ENCODE data around the gene TPCN2. TPM values are rescaled to one million over a fixed set of nuclear protein-coding genes. Genes with fewer than 3 reads are reported as not detected.

The TPCN2 gene
- total and polyA plus RNA-seq, 2 of the 8 experiments (the other 6 are each of a cell fraction or from before 2014, with no cell fraction given): 9.7 to 18.6 TPM

DNA sequence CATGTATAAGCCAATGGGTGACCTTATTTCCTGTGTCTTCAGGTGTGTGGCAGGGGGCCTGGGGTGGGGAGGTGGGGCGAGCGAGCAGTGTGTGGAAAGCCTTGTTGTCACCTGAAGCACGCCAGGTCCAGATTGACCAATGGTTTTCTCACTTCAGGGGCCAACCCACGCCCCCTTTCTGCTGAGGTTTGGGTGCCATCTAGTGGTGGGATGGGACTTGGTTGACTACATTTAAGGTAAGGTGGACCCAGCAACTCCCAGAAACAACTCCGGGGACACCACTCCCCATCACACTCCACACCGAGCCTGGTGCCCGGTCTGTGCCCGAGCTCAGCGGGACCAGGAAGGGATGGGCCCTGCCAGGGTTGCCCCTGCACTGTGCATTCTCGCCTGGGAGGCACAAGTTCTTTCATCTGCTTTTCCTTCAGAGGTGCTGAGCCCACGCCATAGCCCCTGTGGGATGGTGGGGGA is 40.0 kb downstream of the TPCN2 start (continued):
- TF ChIP-seq, protein P1, sequence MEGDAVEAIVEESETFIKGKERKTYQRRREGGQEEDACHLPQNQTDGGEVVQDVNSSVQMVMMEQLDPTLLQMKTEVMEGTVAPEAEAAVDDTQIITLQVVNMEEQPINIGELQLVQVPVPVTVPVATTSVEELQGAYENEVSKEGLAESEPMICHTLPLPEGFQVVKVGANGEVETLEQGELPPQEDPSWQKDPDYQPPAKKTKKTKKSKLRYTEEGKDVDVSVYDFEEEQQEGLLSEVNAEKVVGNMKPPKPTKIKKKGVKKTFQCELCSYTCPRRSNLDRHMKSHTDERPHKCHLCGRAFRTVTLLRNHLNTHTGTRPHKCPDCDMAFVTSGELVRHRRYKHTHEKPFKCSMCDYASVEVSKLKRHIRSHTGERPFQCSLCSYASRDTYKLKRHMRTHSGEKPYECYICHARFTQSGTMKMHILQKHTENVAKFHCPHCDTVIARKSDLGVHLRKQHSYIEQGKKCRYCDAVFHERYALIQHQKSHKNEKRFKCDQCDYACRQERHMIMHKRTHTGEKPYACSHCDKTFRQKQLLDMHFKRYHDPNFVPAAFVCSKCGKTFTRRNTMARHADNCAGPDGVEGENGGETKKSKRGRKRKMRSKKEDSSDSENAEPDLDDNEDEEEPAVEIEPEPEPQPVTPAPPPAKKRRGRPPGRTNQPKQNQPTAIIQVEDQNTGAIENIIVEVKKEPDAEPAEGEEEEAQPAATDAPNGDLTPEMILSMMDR (IDR thresholded peaks at IDR 0.05; ENCODE audit: control extremely low read depth in 1 of 3, insufficient read depth in 1 of 3, low read depth in 1 of 3, low read length in 3 of 3): peak in 2 of 3 experiments; percentile 87 to 93; a peak in 3 of 4 replicates
- TF ChIP-seq SIN3A (conservative IDR thresholded peaks at IDR 0.05 in 1 of 2, IDR thresholded peaks at IDR 0.05 in 1 of 2; ENCODE audit: low read depth in 1 of 2, low read length in 2 of 2) (0 out of 4 replicates have a peak, but pooled peaks of 1 of the 2 experiments have one; percentile 25), POLR2AphosphoS5 (IDR thresholded peaks at IDR 0.05; ENCODE audit: low read depth, low read length) (peak; percentile 45; the same call in 1 of the 2 replicates), SP1 (IDR thresholded peaks at IDR 0.05; ENCODE audit: low read depth, low read length) (peak; percentile 62; the same call in 1 of the 2 replicates), ZNF274 (IDR thresholded peaks at IDR 0.05; ENCODE audit: borderline replicate concordance, extremely low read depth, low read length) (no peak), TBP (IDR thresholded peaks at IDR 0.05; ENCODE audit: low read depth, low read length) (no peak), NRF1 (IDR thresholded peaks at IDR 0.05; ENCODE audit: low read depth, low read length) (no peak), BCL11A (IDR thresholded peaks at IDR 0.05; ENCODE audit: low read depth in 2 of 2, low read length in 2 of 2) (no peak), BRCA1 (IDR thresholded peaks at IDR 0.05; ENCODE audit: low read depth, low read length) (no peak), RAD21 (IDR thresholded peaks at IDR 0.05 in 1 of 2, conservative IDR thresholded peaks at IDR 0.05 in 1 of 2; ENCODE audit: low read depth in 2 of 2, low read length in 2 of 2) (peak; percentile 87 to 94), ASH2L (IDR thresholded peaks at IDR 0.05; ENCODE audit: low read length) (no peak), GABPA (IDR thresholded peaks at IDR 0.05; ENCODE audit: borderline replicate concordance, insufficient read depth, low read length) (no peak), GTF2F1 (IDR thresholded peaks at IDR 0.05; ENCODE audit: borderline replicate concordance, low read depth, low read length) (no peak), POU5F1 (IDR thresholded peaks at IDR 0.05; ENCODE audit: low read depth, low read length) (no peak), TAF7 (optimal IDR thresholded peaks at IDR 0.05; ENCODE audit: borderline replicate concordance, low read depth, low read length) (no peak), FOSL1 (IDR thresholded peaks at IDR 0.05; ENCODE audit: insufficient read depth, low read depth, low read length) (no peak), KDM4A (IDR thresholded peaks at IDR 0.05; ENCODE audit: low read depth, low read length, severe bottlenecking) (no peak), PHF8 (conservative IDR thresholded peaks at IDR 0.05; ENCODE audit: low read depth, low read length) (no peak), SAP30 (IDR thresholded peaks at IDR 0.05; ENCODE audit: insufficient read depth, insufficient replicate concordance, low read length) (no peak), SP2 (IDR thresholded peaks at IDR 0.05; ENCODE audit: low read length) (no peak), TCF12 (IDR thresholded peaks at IDR 0.05; ENCODE audit: low read depth, low read length) (no peak)
- TF ChIP-seq, protein P2, sequence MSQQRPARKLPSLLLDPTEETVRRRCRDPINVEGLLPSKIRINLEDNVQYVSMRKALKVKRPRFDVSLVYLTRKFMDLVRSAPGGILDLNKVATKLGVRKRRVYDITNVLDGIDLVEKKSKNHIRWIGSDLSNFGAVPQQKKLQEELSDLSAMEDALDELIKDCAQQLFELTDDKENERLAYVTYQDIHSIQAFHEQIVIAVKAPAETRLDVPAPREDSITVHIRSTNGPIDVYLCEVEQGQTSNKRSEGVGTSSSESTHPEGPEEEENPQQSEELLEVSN (IDR thresholded peaks at IDR 0.05): no peak
